Skin of body (tissue), 2 donors: ENCODE data around the gene ZSCAN18. TPM values are rescaled to one million over a fixed set of nuclear protein-coding genes. Genes with fewer than 3 reads are reported as not detected.

Experiments
- DNase-seq: peaks from one replicate; lab custom pipeline; 2025; lab: John Stamatoyannopoulos, UW
- total RNA-seq: library from RNA; depleted of rRNA; stranded (reverse); fragments of >200 nt; gene quantifications from one replicate; pipeline ENCODE4 v1.2.3, GENCODE V29; 2014

Gene ZSCAN18
- total RNA-seq, 1 donor from 2014 or later, result 50.3 TPM

DNA sequence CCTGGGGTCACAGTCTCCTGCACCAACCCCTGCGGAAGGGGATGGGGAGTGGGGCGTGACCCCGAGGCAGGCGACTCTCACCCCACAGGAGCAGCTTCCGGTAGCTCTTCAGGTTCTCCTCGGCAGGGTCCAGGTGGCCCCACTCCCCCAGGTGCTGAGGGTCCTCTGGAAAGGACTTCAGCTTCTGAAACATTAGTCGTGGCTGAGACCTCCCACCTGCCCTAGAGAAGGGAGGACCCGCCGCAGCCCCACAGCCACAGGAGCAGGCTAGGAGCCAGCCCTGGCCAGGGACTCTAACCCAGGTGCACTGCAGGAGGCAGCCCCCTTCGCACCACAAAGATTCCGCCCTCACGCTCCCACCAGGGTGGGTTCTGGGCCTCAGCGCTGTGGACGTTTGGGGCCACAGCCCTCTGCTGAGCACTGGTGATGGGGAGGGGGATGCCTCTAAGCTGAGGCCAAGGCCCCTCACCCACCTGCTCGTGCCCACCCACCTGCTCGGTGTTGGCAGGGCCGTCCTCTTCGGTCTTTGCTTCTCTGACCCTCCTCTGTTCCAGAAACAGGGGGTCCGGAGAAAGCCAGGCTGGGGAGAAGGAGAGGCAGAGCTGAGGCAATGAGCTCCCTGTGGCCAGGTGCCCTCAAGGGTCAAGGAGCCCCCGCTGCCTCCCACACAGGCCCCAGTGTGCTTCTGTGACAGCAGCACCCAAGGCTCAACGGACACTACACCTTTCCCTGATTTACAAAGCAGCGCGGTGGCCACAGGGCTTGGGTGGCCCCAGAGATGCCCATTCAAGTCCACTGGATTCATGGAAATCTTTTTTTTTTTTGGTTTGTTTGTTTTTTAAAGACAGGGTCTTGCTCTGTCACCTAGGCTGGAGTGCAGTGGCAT is 11.0 kb downstream of the ZSCAN18 start:
- DNase-seq, result no peak

GRCh38 chr19:58085348-58085875 is 12.6 kb downstream of the ZSCAN18 start:
- DNase-seq, result no peak

- no peak for DNase-seq
Measured at GRCh38 chr19:58084596-58085347, 13.3 kb downstream of the ZSCAN18 start.

DNA sequence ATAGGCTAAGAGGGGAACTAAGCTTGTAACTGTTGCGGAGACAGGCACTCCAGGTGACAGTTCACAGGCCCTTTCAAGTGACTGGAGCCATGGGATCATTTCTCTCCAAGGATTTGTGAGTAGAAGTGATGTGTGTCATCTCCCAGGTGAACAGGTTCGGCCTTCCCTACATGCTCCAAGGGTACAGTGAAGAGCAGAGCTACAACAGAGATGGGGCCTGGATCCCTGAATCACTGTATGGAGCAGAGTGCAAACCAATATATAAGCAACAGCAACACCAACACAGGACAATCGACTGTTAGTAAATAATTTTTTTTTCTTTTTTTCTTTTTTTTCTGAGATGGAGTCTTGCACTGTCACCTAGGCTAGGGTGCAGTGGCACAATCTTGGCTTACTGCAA is 15.0 kb downstream of the ZSCAN18 start:
- DNase-seq, result no peak

DNA sequence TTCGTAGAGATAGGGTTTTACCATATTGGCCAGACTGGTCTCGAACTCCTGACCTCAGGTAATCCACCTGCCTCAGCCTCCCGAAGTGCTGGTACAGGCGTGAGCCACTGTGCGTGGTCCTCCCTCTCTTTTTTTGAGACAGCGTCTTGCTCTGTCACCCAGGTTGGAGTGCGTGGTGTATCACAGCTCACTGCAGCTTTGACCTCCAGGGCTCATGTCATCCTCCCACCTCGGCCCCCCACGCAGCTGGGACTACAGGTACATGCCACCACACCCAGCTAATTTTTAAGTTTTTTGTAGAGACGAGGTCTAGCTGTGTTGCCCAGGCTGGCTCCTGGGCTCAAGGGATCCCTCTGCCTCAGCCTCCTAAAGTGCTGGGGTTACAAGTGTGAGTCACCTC is 18.2 kb downstream of the ZSCAN18 start:
- no peak for DNase-seq

DNA sequence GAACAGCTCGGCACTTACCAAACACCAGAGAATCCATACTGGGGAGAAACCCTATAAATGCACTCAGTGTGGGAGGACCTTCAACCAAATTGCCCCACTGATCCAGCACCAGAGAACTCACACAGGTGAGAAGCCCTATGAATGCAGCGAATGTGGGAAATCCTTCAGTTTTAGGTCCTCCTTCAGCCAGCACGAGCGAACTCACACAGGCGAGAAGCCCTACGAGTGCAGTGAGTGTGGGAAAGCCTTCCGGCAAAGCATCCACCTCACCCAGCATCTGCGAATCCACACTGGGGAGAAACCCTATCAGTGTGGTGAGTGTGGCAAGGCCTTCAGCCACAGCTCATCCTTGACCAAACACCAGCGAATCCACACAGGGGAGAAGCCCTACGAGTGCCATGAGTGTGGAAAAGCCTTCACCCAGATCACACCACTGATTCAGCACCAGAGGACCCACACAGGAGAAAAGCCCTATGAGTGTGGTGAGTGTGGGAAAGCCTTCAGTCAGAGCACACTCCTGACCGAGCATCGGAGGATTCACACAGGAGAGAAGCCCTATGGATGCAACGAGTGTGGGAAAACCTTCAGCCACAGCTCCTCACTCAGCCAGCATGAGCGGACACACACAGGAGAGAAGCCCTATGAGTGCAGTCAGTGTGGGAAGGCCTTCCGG is 30.7 kb downstream of the ZSCAN18 start:
- DNase-seq, result no peak

DNA sequence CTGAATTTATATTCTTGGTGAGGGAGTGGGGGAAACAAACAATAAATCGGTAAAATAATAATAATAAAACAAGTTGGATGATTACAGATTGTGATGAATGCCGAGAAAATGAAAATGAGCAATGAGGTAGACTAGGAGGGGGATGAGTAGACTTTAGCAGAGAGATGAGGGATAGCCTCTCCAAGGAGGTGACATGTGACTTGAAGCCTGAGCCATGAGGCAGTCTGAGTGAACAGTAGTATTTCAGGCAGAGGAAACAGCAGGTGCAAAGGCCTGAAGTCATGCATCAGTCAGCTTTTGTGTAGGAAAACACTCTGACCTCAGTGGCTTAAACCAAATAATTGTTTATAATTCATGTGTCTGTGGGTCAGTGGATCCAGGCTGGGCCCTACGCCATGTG is 34.3 kb downstream of the ZSCAN18 start:
- DNase-seq, result no peak

DNA sequence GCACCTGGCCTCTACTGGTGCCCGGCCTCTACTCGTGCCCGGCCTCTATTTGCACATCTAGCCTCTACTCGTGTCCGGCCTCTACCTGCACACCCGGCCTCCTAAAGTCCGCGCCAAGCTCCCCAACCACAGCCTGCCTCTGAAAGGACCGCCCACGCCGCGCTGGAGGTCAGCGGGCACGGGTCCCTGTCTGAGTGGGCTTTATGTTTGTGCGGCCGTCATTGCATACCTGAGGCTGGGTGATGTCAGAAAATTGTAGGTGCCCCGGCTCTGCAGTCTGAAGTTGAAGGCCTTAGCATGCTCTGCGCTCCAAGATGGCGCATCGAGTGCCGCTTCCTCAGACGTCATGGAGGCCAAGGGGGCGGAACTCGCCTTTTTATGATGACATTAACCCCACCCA is 37.8 kb downstream of the ZSCAN18 start:
- DNase-seq, result no peak

DNA sequence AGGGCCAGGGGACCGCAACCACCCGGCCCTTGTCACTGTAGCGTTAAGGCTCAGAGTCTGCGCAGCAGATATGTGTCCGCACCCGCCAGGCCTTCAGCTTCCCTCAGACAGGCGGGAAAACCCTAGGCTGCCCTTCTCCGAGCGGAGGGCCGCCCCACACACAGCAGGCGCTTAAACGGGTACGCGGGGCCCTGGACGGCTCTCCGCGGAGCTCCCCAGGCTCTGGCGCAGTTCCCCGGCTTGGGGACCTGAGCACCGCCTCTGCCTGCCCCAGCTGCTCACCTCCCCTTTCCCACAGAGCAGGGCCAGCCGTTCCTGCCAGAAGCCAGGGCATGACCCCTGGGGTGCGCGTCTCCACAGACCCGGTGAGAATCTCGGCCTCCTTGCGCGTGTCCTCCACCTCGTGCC is 38.4 kb downstream of the ZSCAN18 start:
- DNase-seq, result no peak

GRCh38 chr19:58059003-58059670 is 38.9 kb downstream of the ZSCAN18 start, which contains the start of gene ZNF135:
Gene ZNF135 (plus strand): TSS chr19:58059282. CDS start chr19:58060003, 721 bp downstream.
- DNase-seq, result peak; percentile 88

DNA sequence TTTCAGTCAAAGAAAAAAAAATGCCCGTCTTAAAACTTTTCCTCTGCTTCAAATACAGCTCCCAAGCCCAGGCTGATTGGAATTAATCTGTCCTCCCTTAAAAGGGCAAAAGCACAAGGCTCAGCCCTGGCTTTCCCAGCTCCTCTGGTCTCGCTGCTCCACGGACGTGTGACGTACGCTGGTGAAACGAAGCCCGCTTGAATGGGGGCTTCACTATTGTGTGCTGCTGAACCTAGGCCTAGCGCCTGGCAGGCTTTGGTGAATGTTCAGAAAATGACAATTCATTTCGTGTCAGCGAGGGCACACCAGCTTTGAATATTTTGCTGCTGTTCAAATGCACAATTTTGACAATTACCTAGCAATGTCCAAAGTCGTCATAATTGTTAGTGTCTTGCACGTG is 39.6 kb downstream of the ZSCAN18 start:
- DNase-seq, result no peak

- no peak for DNase-seq
Measured at GRCh38 chr19:58056861-58057260, 41.2 kb downstream of the ZSCAN18 start.

DNA sequence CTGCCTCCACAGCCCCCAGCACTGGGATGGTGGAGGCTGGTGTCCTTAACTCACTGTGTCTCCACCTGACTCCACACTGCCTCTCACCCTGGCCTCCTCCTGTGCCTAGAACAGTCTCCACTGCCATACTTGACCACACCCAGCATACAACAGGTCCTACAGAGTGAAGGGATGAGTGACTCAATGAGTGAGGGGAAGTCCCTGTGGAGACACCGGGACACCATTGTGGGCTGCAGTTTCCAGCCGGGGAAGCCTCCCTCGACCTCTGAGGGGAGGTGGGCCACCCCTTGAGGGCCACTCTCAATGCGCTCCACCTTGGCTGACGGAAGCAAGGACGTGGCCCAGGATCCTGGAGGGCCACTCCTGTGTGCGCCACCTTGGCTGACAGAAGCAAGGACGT is 41.8 kb downstream of the ZSCAN18 start:
- no peak for DNase-seq

DNA sequence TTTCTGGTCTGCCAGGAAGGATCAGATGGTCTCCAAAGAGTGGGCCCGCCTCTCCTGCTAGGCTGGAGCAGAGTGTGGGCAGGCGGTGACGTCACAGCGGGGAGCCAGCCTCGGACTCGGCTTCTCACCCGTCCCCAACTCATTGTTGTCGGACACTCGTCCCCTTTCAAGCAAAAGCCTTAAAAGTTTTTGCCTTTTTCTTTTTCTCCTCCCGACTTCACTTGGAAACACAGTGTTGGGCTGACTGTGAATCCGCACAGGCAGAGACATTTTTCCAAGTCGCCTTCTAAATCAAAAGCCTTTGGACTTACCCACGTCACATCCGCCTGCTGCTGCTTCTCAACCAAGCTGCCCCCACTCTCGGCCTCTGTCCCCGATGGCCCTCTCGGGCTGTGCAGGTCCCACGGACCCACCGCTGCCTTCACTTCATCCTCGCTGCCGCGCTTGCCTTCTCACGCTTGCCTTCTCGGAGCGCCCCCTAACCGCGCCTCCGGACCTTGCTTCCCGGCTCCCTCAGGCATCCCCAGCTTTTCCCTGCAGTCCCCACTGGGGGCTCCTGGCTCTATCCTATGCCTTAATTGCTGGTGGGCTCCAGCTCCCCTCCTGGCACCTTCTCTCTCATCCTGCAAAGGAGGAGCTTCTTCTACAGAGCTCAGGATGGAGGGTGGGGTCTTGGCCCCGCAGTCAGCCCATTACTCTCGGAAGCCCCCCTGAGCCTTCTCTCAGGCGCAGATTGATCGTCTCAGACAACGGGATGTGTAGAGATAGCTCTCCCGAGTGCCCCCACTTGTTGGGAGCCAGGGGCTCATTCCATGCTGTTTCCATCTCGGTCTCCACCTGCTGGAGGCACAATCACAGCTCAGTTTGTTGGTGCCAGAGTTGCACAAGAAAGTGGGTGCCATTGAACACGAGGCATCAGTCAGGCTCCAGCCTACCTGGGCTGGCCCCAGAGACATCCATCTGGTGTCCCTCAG is 42.8 kb downstream of the ZSCAN18 start:
- peak; percentile 50 for DNase-seq

DNA sequence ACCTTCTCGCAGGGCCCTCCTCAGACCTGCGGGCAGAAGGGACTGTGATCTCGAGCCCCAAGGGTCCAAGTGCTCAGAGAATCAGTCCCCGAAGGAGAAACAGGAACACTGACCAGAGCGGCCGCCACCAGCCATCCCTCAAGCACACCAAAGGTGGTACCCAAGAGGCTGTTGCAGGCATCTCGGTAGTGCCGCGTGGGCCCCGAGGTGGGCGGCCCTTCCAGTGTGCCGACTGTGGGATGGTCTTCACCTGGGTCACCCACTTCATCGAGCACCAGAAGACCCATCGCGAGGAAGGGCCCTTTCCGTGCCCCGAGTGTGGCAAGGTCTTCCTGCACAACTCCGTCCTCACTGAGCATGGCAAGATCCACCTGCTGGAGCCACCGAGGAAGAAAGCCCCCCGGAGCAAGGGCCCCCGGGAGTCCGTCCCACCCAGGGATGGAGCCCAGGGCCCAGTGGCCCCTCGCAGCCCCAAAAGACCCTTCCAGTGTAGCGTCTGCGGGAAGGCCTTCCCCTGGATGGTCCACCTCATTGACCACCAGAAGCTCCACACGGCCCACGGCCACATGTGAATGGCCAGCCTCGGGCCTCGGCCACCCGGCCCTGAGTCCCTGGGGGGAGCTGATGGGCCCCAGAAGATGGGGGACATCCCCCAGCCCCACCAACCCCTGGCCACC is 44.4 kb downstream of the ZSCAN18 start:
- no peak for DNase-seq

DNA sequence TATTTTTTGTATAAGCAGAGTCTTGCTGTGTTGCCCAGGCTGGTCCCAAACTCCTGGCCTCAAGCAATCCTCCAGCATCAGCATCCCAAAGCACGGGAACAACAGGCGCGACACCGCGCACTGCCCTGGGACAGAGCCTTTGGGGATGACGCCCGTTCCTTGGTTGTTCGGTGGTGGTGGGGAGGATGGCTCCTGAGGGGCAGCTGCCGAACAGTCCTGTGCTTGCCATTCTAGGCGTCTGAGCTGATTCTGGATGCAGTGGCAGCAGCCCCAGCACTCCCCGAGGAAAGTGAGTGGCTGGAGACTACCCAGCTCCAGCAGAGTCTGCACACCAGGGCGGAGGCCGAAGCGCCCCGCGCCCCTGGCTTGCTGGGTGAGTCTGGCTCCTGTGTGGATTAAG is 45.8 kb downstream of the ZSCAN18 start:
- no peak for DNase-seq

GRCh38 chr19:58047672-58048071 is 50.4 kb downstream of the ZSCAN18 start:
- no peak for DNase-seq

DNA sequence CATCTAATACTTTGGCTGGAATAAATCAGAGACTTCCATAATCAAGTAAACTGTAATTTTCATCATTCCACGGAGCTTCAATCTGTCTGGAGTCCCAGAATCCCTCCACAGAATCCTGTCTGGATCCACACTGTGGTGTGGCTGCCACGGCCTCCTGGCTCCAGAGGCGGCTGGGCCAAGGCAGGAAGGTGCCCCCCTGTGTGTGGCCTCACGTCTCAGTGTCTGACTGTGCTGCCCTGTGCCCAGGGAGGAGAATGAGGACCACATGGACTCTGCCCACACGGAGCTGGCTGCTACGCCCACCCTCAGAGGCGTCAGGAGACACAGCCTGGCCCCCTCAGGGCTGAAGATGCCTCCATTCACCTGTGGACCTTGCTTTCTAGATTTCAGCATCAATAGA is 51.2 kb downstream of the ZSCAN18 start:
- no peak for DNase-seq

DNA sequence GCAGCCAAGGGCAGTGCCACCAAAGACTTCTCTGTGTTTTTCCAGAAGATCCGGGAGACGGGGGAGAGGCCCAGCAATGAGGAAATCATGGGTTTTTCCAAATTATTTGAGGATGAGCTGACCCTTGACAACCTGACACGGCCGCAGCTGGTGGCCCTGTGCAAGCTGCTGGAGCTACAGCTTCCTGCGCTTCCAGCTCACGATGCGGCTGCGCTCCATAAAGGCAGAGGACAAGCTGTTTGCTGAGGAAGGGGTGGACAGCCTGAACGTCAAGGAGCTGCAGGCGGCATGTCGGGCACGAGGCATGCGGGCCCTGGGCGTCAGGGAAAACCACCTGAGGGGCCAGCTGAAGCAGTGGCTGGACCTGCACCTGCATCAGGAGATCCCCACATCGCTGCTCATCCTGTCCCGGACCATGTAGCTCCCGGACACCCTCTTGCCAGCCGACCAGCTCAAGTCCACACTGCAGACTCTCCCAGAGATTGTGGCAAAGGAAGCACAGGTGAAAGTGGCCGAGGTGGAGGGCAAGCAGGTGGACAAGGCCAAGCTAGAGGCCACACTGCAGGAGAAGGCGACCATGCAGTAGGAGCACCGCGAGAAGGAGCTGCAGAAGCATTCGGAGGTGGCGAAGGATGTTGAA is 52.5 kb downstream of the ZSCAN18 start:
- DNase-seq, result no peak
